ENCODE measurements around the gene CREB5. TPM values are rescaled to one million over a fixed set of nuclear protein-coding genes. Genes with fewer than 3 reads are reported as not detected.

CREB5 gene
- total RNA-seq, 1 experiment from 2014 or later = 19.2 TPM

GRCh38 chr7:28507525-28508282 is 95.4 kb downstream of the CREB5 start:
- no peaks in the 10 kb centered on the region for H3K4me1 Mint-ChIP-seq (ENCODE audit: low read depth, unreplicated experiment)
- no peaks in the 10 kb centered on the region for H3K27me3 Mint-ChIP-seq (ENCODE audit: unreplicated experiment)
- TF ChIP-seq CTCF (IDR thresholded peaks at IDR 0.05; ENCODE audit: unreplicated experiment) = no peak
- DNase-seq = no peak
- no peaks in the 10 kb centered on the region for H3K9me3 Mint-ChIP-seq (ENCODE audit: low read depth, unreplicated experiment)
- intact Hi-C loops (cut with micrococcal nuclease; ENCODE audit: unreplicated experiment) = no loop called here
- H3K27ac Mint-ChIP-seq (ENCODE audit: unreplicated experiment) = no peak overlapping the region
- H3K4me3 Mint-ChIP-seq (ENCODE audit: low read depth, unreplicated experiment) = no peak overlapping the region
- BruUV-seq (replicated peaks) = no TSS peak
- CTCF ChIA-PET = no interaction called here
- H3K36me3 Mint-ChIP-seq (ENCODE audit: insufficient read depth, unreplicated experiment) = no peaks in the 10 kb centered on the region

- CTCF ChIA-PET = no interaction called here
- Mint-ChIP-seq H3K27me3 (ENCODE audit: unreplicated experiment) (no peaks in the 10 kb centered on the region), H3K36me3 (ENCODE audit: insufficient read depth, unreplicated experiment) (no peaks in the 10 kb centered on the region), H3K27ac (ENCODE audit: unreplicated experiment) (no peak overlapping the region), H3K4me3 (ENCODE audit: low read depth, unreplicated experiment) (no peak overlapping the region), H3K9me3 (ENCODE audit: low read depth, unreplicated experiment) (no peaks in the 10 kb centered on the region), H3K4me1 (ENCODE audit: low read depth, unreplicated experiment) (no peaks in the 10 kb centered on the region)
- no peak for DNase-seq
- intact Hi-C loops (cut with micrococcal nuclease; ENCODE audit: unreplicated experiment) = loop anchor here (5.0 kb wide), 1 partner anchor 113 kb away; no protein-coding TSS in a partner anchor
- TF ChIP-seq CTCF (IDR thresholded peaks at IDR 0.05; ENCODE audit: unreplicated experiment) = no peak
- no TSS peak for BruUV-seq (replicated peaks)
Observed at GRCh38 chr7:28509251-28510025, 97.1 kb downstream of the CREB5 start.

- no peaks in the 10 kb centered on the region for H3K27me3 Mint-ChIP-seq (ENCODE audit: unreplicated experiment)
- no peak for DNase-seq
- CTCF ChIA-PET = no interaction called here
- intact Hi-C loops (cut with micrococcal nuclease; ENCODE audit: unreplicated experiment) = loop anchor here (5.0 kb wide), 1 partner anchor 112 kb away; no protein-coding TSS in a partner anchor
- H3K9me3 Mint-ChIP-seq (ENCODE audit: low read depth, unreplicated experiment) = no peaks in the 10 kb centered on the region
- no TSS peak for BruUV-seq (replicated peaks)
- H3K27ac Mint-ChIP-seq (ENCODE audit: unreplicated experiment) = no peak overlapping the region
- TF ChIP-seq CTCF (IDR thresholded peaks at IDR 0.05; ENCODE audit: unreplicated experiment) = no peak
- no peaks in the 10 kb centered on the region for H3K4me1 Mint-ChIP-seq (ENCODE audit: low read depth, unreplicated experiment)
- no peaks in the 10 kb centered on the region for H3K36me3 Mint-ChIP-seq (ENCODE audit: insufficient read depth, unreplicated experiment)
- H3K4me3 Mint-ChIP-seq (ENCODE audit: low read depth, unreplicated experiment) = no peak overlapping the region
Observed at GRCh38 chr7:28510026-28510369, 97.7 kb downstream of the CREB5 start.

GRCh38 chr7:28512668-28513440 is 100.5 kb downstream of the CREB5 start:
- Mint-ChIP-seq H3K9me3 (ENCODE audit: low read depth, unreplicated experiment) (no peaks in the 10 kb centered on the region), H3K36me3 (ENCODE audit: insufficient read depth, unreplicated experiment) (no peaks in the 10 kb centered on the region), H3K4me1 (ENCODE audit: low read depth, unreplicated experiment) (no peaks in the 10 kb centered on the region), H3K27ac (ENCODE audit: unreplicated experiment) (no peak overlapping the region), H3K27me3 (ENCODE audit: unreplicated experiment) (no peaks in the 10 kb centered on the region), H3K4me3 (ENCODE audit: low read depth, unreplicated experiment) (no peak overlapping the region)
- TF ChIP-seq CTCF (IDR thresholded peaks at IDR 0.05; ENCODE audit: unreplicated experiment) = no peak
- BruUV-seq (replicated peaks) = no TSS peak
- intact Hi-C loops (cut with micrococcal nuclease; ENCODE audit: unreplicated experiment) = loop anchor here (5.0 kb wide), 1 partner anchor 109 kb away; no protein-coding TSS in a partner anchor
- DNase-seq = no peak
- CTCF ChIA-PET = interaction anchor here (0.6 kb wide), 1 partner anchor 12 kb away, joined by 3 read pairs; no protein-coding TSS in a partner anchor

All from Calu3 (cell line).